SK-N-SH treated with all-trans-retinoic acid at 6 μM for 48 hours (cell line): ENCODE results near the gene COL23A1.

Experiments
- ATAC-seq: fragments of 200-7000 bp; cut with Tn5 transposase; 3 replicates; pipeline ENCODE4 v1.9.1; 2020; ENCODE audit warnings: mild to moderate bottlenecking, moderate library complexity
- ARNTL ChIP-seq: fragments of 450-650 bp; formaldehyde crosslinking; IDR thresholded peaks from 2 replicates; pipeline ENCODE4 v1.5.0; 2020; ENCODE audit warnings: low read depth, mild to moderate bottlenecking, moderate library complexity, borderline replicate concordance
- CSDC2 ChIP-seq: fragments of 250-450 bp; sonication (Bioruptor Pico); IDR thresholded peaks from 2 replicates; pipeline ENCODE4 v1.5.0; 2020; ENCODE audit warnings: mild to moderate bottlenecking, moderate library complexity
- ESRRG ChIP-seq: fragments of 250-450 bp; sonication (Bioruptor Pico); IDR thresholded peaks from 2 replicates; pipeline ENCODE4 v1.6.1; 2021; ENCODE audit warnings: mild to moderate bottlenecking
- GLIS3 ChIP-seq: fragments of 250-450 bp; sonication (Bioruptor Pico); IDR thresholded peaks from 2 replicates; pipeline ENCODE4 v1.5.0; 2020; ENCODE audit warnings: mild to moderate bottlenecking, moderate library complexity
- OSR1 ChIP-seq: fragments of 250-450 bp; sonication (Bioruptor Pico); IDR thresholded peaks from 2 replicates; pipeline ENCODE4 v1.8.0; 2022; ENCODE audit warnings: moderate library complexity, mild to moderate bottlenecking, inconsistent platforms
- PPARA ChIP-seq: fragments of 250-450 bp; sonication (Bioruptor Pico); IDR thresholded peaks from 2 replicates; pipeline ENCODE4 v1.5.0; 2020; ENCODE audit warnings: mild to moderate bottlenecking, borderline replicate concordance
- RARB ChIP-seq: fragments of 250-450 bp; sonication (Bioruptor Pico); IDR thresholded peaks from 2 replicates; pipeline ENCODE4 v1.8.0; 2021; ENCODE audit warnings: mild to moderate bottlenecking, moderate library complexity
- SNAI2 ChIP-seq: fragments of 250-450 bp; sonication (Bioruptor Pico); IDR thresholded peaks from 2 replicates; pipeline ENCODE4 v1.5.0; 2020; ENCODE audit warnings: mild to moderate bottlenecking, moderate library complexity
- TCF4 ChIP-seq: fragments of 250-450 bp; sonication (Bioruptor Pico); IDR thresholded peaks from 2 replicates; pipeline ENCODE4 v1.8.0; 2021; ENCODE audit warnings: mild to moderate bottlenecking, moderate library complexity, borderline replicate concordance
- TOX ChIP-seq: fragments of 250-450 bp; sonication (Bioruptor Pico); IDR thresholded peaks from 2 replicates; pipeline ENCODE4 v1.8.0; 2021; ENCODE audit warnings: mild to moderate bottlenecking, moderate library complexity, borderline replicate concordance
- ZFP3 ChIP-seq: fragments of 250-450 bp; sonication (Bioruptor Pico); IDR thresholded peaks from 2 replicates; pipeline ENCODE4 v1.5.0; 2020; ENCODE audit warnings: mild to moderate bottlenecking, moderate library complexity
- ZFP30 ChIP-seq: fragments of 450-650 bp; formaldehyde crosslinking; IDR thresholded peaks from 2 replicates; pipeline ENCODE4 v1.5.0; 2022; ENCODE audit warnings: mild to moderate bottlenecking, moderate library complexity
- ZNF565 ChIP-seq: fragments of 450-650 bp; formaldehyde crosslinking; conservative IDR thresholded peaks from 2 replicates; pipeline ENCODE4 v1.5.0; 2020; ENCODE audit warnings: low read depth, mild to moderate bottlenecking, moderate library complexity
- ZNF70 ChIP-seq: fragments of 450-650 bp; formaldehyde crosslinking; IDR thresholded peaks from 2 replicates; pipeline ENCODE4 v1.5.0; 2020; ENCODE audit warnings: mild to moderate bottlenecking, moderate library complexity
- ZNF8 ChIP-seq: fragments of 450-650 bp; formaldehyde crosslinking; IDR thresholded peaks from 2 replicates; pipeline ENCODE4 v1.5.0; 2020; ENCODE audit warnings: mild to moderate bottlenecking, moderate library complexity
- TF ChIP-seq, protein P1 (sequence below): fragments of 250-450 bp; sonication (Bioruptor Pico); IDR thresholded peaks from 2 replicates; pipeline ENCODE4 v1.5.1; 2021; ENCODE audit warnings: mild to moderate bottlenecking, moderate library complexity
- TF ChIP-seq, protein P2 (sequence below): fragments of 250-450 bp; sonication (Bioruptor Pico); IDR thresholded peaks from 2 replicates; pipeline ENCODE4 v1.5.1; 2020; ENCODE audit warnings: low read depth, mild to moderate bottlenecking, moderate library complexity

COL23A1 gene

DNA sequence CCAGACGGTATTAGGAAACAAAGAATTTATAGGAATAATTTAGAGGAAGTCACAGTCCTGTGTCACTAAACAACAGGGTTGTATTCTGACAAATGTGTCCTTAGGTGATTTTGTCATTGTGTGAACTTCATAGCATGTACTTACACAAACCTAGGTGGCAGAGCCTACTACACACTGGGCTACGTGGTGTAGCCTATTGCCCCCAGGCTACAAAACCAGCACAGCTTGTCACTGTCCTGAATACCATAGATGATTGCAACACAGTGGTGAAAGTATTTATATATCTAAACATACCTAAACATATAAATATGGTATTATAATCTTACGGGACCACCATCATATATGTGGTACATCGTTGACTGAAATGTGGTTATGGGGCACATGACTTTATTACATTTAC, 69.3 kb downstream of the COL23A1 start:
- ATAC-seq: no peak
- TF ChIP-seq ZNF70 (CRISPR knock-in tag): no peak
- TF ChIP-seq ZNF565 (CRISPR knock-in tag): no peak

DNA sequence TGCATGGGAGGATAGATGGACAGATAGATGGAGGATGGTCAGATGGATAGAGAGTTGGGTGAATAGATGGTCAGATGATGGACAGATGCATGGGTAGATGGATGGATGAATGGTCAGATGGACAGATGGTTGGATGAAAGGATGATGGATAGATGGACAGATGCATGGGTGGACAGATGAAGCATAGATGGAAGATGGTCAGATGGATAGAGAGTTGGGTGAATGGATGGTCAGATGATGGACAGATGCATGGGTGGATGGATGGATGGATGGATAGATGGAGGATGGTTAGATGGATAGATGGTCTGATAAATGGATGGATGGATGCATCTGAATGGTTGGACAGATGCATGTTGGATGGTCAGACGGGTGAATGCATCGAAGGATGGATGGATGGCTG, 70.4 kb downstream of the COL23A1 start:
- TF ChIP-seq RARB (CRISPR knock-in tag) (no peak), ZNF565 (CRISPR knock-in tag) (no peak), GLIS3 (CRISPR knock-in tag) (no peak), SNAI2 (CRISPR knock-in tag) (no peak), ZNF8 (CRISPR knock-in tag) (no peak), ZFP3 (CRISPR knock-in tag) (no peak), ZNF70 (CRISPR knock-in tag) (no peak), TCF4 (CRISPR knock-in tag) (no peak), PPARA (CRISPR knock-in tag) (no peak), ZFP30 (CRISPR knock-in tag) (no peak), CSDC2 (no peak)
- TF ChIP-seq, protein P1, sequence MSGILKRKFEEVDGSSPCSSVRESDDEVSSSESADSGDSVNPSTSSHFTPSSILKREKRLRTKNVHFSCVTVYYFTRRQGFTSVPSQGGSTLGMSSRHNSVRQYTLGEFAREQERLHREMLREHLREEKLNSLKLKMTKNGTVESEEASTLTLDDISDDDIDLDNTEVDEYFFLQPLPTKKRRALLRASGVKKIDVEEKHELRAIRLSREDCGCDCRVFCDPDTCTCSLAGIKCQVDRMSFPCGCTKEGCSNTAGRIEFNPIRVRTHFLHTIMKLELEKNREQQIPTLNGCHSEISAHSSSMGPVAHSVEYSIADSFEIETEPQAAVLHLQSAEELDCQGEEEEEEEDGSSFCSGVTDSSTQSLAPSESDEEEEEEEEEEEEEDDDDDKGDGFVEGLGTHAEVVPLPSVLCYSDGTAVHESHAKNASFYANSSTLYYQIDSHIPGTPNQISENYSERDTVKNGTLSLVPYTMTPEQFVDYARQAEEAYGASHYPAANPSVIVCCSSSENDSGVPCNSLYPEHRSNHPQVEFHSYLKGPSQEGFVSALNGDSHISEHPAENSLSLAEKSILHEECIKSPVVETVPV (CRISPR knock-in tag): no peak
- ATAC-seq: no peak

DNA sequence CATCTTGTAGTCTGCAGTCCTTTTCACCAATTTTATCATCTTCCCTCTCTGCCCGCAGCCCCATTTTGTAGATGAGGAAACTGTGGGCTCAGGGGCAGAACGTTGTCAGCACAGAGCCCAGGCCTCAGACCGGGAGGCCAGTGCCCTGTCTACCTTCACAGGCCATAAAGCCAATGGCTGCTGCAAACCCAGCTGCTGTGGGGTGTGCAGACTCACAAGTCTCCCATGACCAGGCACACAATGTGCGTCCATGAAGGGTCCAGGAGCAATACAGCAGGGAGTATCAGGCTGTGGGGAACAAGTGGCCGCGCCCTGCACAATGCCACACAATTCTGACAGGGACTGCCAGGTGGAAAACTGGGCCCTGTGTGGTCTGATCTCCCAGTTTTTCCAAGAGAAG, 71.0 kb downstream of the COL23A1 start:
- no peak for TF ChIP-seq OSR1 (CRISPR knock-in tag)
- no peak for TF ChIP-seq CSDC2
- no peak for TF ChIP-seq ESRRG (CRISPR knock-in tag)
- no peak for TF ChIP-seq SNAI2 (CRISPR knock-in tag)
- no peak for TF ChIP-seq ARNTL (CRISPR knock-in tag)
- no peak for TF ChIP-seq TOX (CRISPR knock-in tag)
- TF ChIP-seq, protein P2, sequence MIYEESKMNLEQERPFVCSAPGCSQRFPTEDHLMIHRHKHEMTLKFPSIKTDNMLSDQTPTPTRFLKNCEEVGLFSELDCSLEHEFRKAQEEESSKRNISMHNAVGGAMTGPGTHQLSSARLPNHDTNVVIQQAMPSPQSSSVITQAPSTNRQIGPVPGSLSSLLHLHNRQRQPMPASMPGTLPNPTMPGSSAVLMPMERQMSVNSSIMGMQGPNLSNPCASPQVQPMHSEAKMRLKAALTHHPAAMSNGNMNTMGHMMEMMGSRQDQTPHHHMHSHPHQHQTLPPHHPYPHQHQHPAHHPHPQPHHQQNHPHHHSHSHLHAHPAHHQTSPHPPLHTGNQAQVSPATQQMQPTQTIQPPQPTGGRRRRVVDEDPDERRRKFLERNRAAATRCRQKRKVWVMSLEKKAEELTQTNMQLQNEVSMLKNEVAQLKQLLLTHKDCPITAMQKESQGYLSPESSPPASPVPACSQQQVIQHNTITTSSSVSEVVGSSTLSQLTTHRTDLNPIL (CRISPR knock-in tag): no peak
- no peak for TF ChIP-seq GLIS3 (CRISPR knock-in tag)
- no peak for TF ChIP-seq RARB (CRISPR knock-in tag)
- TF ChIP-seq ZNF70 (CRISPR knock-in tag): no peak
- TF ChIP-seq ZFP3 (CRISPR knock-in tag): no peak
- TF ChIP-seq PPARA (CRISPR knock-in tag): no peak
- TF ChIP-seq ZNF565 (CRISPR knock-in tag): no peak
- ATAC-seq: no peak

DNA sequence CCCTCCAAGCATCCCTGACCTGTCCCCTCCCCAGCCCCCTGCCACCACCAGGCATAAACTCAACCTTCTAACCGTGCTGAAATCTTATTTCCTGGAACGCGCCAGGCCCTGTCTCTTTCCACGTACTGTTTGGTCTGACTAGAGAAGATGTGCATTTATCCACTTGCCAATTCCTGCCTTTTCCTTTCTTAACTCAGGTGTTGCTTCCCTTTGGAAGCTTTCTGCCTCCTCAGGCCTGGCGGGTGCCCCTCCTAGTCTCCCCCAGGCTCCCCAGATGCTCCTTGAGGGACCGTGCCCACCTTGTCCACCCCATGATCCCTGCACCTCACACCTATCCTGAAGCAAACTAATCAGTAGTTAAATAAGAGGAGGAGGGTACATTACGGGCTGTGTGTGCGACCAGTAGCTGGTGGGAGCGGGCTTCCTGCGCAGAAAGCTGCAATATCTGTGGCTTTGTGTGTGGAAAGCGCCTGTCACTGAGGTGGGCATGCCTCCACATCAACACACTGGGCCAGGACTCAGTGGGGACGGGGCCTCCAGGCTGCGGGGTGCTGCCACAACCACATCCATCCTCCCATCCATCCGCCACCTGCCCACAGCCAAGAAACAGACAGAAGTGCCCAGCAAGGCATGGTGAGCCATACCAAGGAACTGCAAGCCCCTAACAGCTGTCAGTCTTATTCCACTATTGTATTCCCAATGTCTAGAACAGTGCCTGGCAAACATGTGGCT, 73.5 kb downstream of the COL23A1 start:
- no peak for TF ChIP-seq TCF4 (CRISPR knock-in tag)
- TF ChIP-seq, all 23 proteins: peak for 0
- ATAC-seq: no peak

DNA sequence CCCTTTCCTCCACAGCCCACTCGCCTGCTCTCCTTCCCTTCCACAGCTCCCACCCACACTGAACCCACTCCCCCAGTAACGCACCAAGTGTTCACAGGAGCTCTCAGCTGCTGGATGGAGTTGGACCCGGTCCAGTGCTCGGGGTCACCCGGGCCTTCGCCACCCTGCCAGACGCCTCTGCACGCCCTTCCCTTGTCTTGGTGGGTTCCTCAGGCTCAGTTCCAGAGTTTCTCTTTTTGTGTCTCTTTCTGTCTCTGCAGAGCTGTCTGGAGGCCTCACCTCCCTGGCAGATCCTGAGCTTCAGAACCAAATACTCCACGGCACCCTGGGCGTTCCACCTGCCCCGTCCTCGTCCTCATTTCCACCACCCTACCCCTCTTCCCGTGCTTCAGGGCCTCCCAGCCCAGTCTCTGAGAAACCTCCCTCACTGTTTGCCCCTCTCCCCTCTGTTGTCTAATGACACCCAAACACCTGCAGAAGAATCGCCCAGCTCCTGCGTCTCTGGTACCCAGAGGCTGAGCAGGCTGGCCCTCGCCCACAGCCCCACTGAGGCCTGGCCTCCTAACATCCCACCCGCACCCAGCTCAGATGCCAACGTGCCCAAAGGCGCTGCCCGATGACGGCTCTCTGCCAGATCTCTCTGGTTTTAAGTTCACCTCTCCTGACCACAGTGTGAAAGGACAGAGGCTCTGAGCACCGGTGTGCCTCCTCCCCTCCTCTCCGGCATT, 74.3 kb downstream of the COL23A1 start:
- ATAC-seq: no peak

More for the DNA sequence above, 74.3 kb downstream of the COL23A1 start:
- TF ChIP-seq, protein P2 (CRISPR knock-in tag): no peak
- TF ChIP-seq, protein P1 (CRISPR knock-in tag): no peak
- TF ChIP-seq PPARA (CRISPR knock-in tag): no peak
- TF ChIP-seq ESRRG (CRISPR knock-in tag): no peak
- no peak for TF ChIP-seq OSR1 (CRISPR knock-in tag)
